ENCODE data around the gene GBE1. TPM values are rescaled to one million over a fixed set of nuclear protein-coding genes. Genes with fewer than 3 reads are reported as not detected.

GBE1 gene
- total RNA-seq, 2 experiments from 2014 or later: 108 to 114 TPM

DNA sequence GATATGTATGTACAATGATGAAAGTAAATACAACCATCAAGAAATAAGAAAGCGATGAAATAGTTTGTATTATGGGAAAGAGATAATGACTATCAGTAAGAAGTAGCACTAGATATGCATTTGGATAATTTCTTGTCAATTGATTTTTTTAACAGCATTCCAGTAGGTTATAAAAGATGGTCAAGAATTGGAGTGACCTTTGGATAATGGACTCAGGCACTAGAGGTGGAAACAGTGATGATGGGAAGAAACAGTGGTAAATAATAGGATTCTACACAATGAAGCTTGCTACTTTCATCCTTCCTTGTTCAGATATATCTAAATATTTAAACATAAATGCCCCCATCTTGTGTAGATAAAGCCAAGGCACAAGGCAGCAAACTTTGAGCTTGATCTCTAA, 101.4 kb downstream of the GBE1 start:
- intact Hi-C loops (cut with micrococcal nuclease): no loop called here
- no peak for ATAC-seq
- Mint-ChIP-seq H3K4me3 (no peak overlapping the region), H3K4me1 (ENCODE audit: low read depth) (peaks cover 6% of the 10 kb centered on the region), H3K27me3 (no peaks in the 10 kb centered on the region), H3K36me3 (ENCODE audit: low read depth) (peaks cover 3% of the 10 kb centered on the region), H3K9me3 (no peaks in the 10 kb centered on the region), H3K27ac (no peak overlapping the region)
- POLR2A ChIA-PET: no interaction called here
- no peak for TF ChIP-seq CTCF (IDR thresholded peaks at IDR 0.05)
- CTCF ChIA-PET: no interaction called here
- DNase-seq: no peak

DNA sequence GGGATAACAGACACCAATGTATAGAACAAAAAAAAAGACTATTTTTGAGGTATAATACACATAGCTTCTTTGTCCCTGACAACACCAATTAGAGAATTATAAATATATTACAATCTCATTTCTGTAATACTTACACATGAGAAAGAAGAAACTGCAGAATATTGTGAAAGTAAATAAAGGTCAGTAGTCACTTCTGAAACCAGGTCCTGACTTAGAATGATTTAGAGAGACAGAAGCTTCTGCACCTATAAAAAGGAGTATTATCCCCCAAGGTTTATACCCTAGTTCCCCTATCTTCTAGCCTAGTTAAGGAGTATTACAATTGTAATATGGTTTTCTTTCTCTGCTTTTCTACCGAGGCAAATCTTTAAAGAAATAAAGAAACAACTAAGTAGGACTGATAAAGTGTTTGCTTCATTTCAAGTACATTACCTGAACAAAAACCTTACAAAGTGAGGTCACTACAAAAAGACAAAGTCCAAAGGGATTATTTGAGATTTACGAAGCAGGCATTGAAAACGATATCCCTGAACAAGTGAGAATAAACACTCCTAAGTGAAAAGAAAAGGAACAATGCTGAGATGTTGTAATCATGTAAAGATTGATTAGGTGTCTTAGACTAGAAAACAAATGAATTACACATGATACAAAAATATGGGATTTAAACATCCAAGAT, 103.0 kb downstream of the GBE1 start:
- no peaks in the 10 kb centered on the region for H3K9me3 Mint-ChIP-seq
- no peak overlapping the region for H3K4me3 Mint-ChIP-seq
- no peak for ATAC-seq
- CTCF ChIA-PET: no interaction called here
- POLR2A ChIA-PET: no interaction called here
- DNase-seq: no peak
- H3K36me3 Mint-ChIP-seq (ENCODE audit: low read depth): peaks cover 6% of the 10 kb centered on the region
- no peak for TF ChIP-seq CTCF (IDR thresholded peaks at IDR 0.05)
- intact Hi-C loops (cut with micrococcal nuclease): no loop called here
- peaks cover 5% of the 10 kb centered on the region for H3K4me1 Mint-ChIP-seq (ENCODE audit: low read depth)
- no peaks in the 10 kb centered on the region for H3K27me3 Mint-ChIP-seq
- no peak overlapping the region for H3K27ac Mint-ChIP-seq

DNA sequence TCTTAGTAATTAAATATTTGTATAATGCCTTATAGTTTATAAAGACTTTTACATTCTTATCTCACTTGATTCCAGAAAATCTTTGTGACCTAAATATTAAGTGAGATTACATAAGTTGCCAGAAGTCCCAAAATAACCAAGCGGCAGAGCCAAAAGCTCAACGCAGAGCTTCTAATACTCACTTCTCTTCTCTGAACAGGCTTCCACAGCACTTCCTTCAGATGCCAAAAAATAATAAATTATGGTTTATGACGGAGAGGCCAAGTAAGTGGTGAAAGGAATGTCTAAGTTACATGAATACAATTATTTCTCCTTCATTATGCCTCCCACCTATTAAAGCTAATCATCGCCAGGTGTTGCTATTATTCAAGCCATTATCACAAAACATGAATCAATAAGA, 110.3 kb downstream of the GBE1 start:
- Mint-ChIP-seq H3K4me1 (ENCODE audit: low read depth) (no peaks in the 10 kb centered on the region), H3K27ac (no peak overlapping the region), H3K36me3 (ENCODE audit: low read depth) (peaks cover 9% of the 10 kb centered on the region), H3K9me3 (no peaks in the 10 kb centered on the region), H3K4me3 (no peak overlapping the region), H3K27me3 (no peaks in the 10 kb centered on the region)
- intact Hi-C loops (cut with micrococcal nuclease): no loop called here
- DNase-seq (no peak), ATAC-seq (no peak)
- POLR2A ChIA-PET: interaction anchor here (0.6 kb wide), 1 partner anchor 153 kb away, joined by 3 read pairs; no protein-coding TSS in a partner anchor
- TF ChIP-seq CTCF (IDR thresholded peaks at IDR 0.05): no peak
- CTCF ChIA-PET: interaction anchor here (1.2 kb wide), 1 partner anchor 16 kb away, joined by 4 read pairs; no protein-coding TSS in a partner anchor

GRCh38 chr3:81650187-81650586, 111.3 kb downstream of the GBE1 start:
- Mint-ChIP-seq H3K9me3 (no peaks in the 10 kb centered on the region), H3K27ac (no peak overlapping the region), H3K4me3 (no peak overlapping the region), H3K27me3 (no peaks in the 10 kb centered on the region), H3K4me1 (ENCODE audit: low read depth) (no peaks in the 10 kb centered on the region), H3K36me3 (ENCODE audit: low read depth) (peaks cover 9% of the 10 kb centered on the region)
- no peak for TF ChIP-seq CTCF (IDR thresholded peaks at IDR 0.05)
- ChIA-PET CTCF (interaction anchor here (1.2 kb wide), 1 partner anchor 17 kb away, joined by 4 read pairs; no protein-coding TSS in a partner anchor), POLR2A (no interaction called here)
- DNase-seq (no peak), ATAC-seq (no peak)
- intact Hi-C loops (cut with micrococcal nuclease): no loop called here

- no peak overlapping the region for H3K27ac Mint-ChIP-seq
- H3K36me3 Mint-ChIP-seq (ENCODE audit: low read depth): peaks cover 9% of the 10 kb centered on the region
- ATAC-seq (no peak), DNase-seq (no peak)
- no peaks in the 10 kb centered on the region for H3K9me3 Mint-ChIP-seq
- no peaks in the 10 kb centered on the region for H3K27me3 Mint-ChIP-seq
- ChIA-PET POLR2A (no interaction called here), CTCF (no interaction called here)
- no peak overlapping the region for H3K4me3 Mint-ChIP-seq
- intact Hi-C loops (cut with micrococcal nuclease): no loop called here
- no peak for TF ChIP-seq CTCF (IDR thresholded peaks at IDR 0.05)
- H3K4me1 Mint-ChIP-seq (ENCODE audit: low read depth): no peaks in the 10 kb centered on the region
Measured at GRCh38 chr3:81645248-81645647, 116.2 kb downstream of the GBE1 start.
